ENCODE data around the gene TOR2A. TPM values are rescaled to one million over a fixed set of nuclear protein-coding genes. Genes with fewer than 3 reads are reported as not detected.

TOR2A gene
- total and polyA plus RNA-seq, 2 donors (not counting 3 experiments of a cell fraction or from before 2014, with no cell fraction given) = 19.3 to 23.9 TPM

GRCh38 chr9:127746959-127747569, 12.0 kb upstream of the TOR2A start:
- no peak for FAIRE-seq
- POLR2A ChIA-PET = interaction anchor here (1.0 kb wide), 1 partner anchor 10 kb away, joined by 6 read pairs; no protein-coding TSS in a partner anchor
- H3K27me3 ChIP-seq (ENCODE audit: control insufficient read depth in 2 of 2, insufficient read depth in 2 of 2, low read length in 2 of 2) = no peaks in the 10 kb centered on the region

More at GRCh38 chr9:127746959-127747569, 12.0 kb upstream of the TOR2A start:
- CTCF ChIA-PET = interaction anchor here (0.7 to 1.5 kb wide), 7 partner anchors 12 to 221 kb away, joined by 3 to 7 read pairs (median 4); partner anchors contain the start of gene TOR2A
- H3K9me3 ChIP-seq (replicated peaks; ENCODE audit: control insufficient read depth, insufficient read depth, low read length) = no peaks in the 10 kb centered on the region
- peaks cover 39 to 72% of the 10 kb centered on the region in 2 experiments for H3K36me3 ChIP-seq (ENCODE audit: control insufficient read depth in 2 of 2, extremely low read depth in 1 of 2, insufficient read depth in 2 of 2, low read length in 2 of 2)
- DNase-seq (ENCODE audit: low read depth, low spot score) = no peak
- no peak overlapping the region for H2AFZ ChIP-seq (ENCODE audit: low read depth, low read length)
- intact Hi-C loops (cut with micrococcal nuclease) = no loop called here
- H4K20me1 ChIP-seq (replicated peaks; ENCODE audit: control insufficient read depth, extremely low read depth, insufficient read depth, low read length) = peaks cover 3% of the 10 kb centered on the region
- dilution Hi-C loops (cut with MboI; ENCODE audit: extremely low pct_ligation_motif_present, low sequenced_read_pairs) = no loop called here
- peaks cover 7% of the 10 kb centered on the region for H3K79me2 ChIP-seq (ENCODE audit: control insufficient read depth, insufficient read depth, low read length)
- H3K9ac ChIP-seq (replicated peaks; ENCODE audit: extremely low read depth, insufficient read depth, low read length) = no peak overlapping the region
- H3K27ac ChIP-seq (ENCODE audit: insufficient read depth, low read depth, low read length) = no peak overlapping the region
- no peaks in the 10 kb centered on the region for H3K9me1 ChIP-seq (replicated peaks; ENCODE audit: control insufficient read depth, extremely low read depth, insufficient read depth, low read length)
- H3K4me3 ChIP-seq (replicated peaks in 1 of 3; ENCODE audit: insufficient read depth in 1 of 3, low read depth in 1 of 3, low read length in 3 of 3) = no peak overlapping the region
- BruUV-seq (replicated peaks) = no TSS peak
- H3K4me2 ChIP-seq (ENCODE audit: insufficient read depth, low read length) = no peak overlapping the region
- no peaks in the 10 kb centered on the region for H3K4me1 ChIP-seq (ENCODE audit: control insufficient read depth, extremely low read depth, insufficient read depth, low read length)
- TF ChIP-seq CTCF (IDR thresholded peaks at IDR 0.05; ENCODE audit: extremely low read depth in 1 of 2, insufficient read depth in 1 of 2, low read depth in 1 of 2, low read length in 2 of 2) (peak in 1 of 2 donors; percentile 1), GATA2 (IDR thresholded peaks at IDR 0.05; ENCODE audit: insufficient read depth, insufficient read length, low read depth, low read length) (no peak)

Data from endothelial cell of umbilical vein (primary cell).